LoVo (cell line): Measurements from ENCODE around the gene SEMA5B.
A peak's percentile ranks its signal among the peaks of the same experiment; 100 is the strongest.

ENCODE experiments used
- DNase-seq: peaks from one replicate; pipeline ENCODE4 v3.0.0-alpha.2; 2016; ENCODE audit warnings: low spot score

Gene SEMA5B

DNA sequence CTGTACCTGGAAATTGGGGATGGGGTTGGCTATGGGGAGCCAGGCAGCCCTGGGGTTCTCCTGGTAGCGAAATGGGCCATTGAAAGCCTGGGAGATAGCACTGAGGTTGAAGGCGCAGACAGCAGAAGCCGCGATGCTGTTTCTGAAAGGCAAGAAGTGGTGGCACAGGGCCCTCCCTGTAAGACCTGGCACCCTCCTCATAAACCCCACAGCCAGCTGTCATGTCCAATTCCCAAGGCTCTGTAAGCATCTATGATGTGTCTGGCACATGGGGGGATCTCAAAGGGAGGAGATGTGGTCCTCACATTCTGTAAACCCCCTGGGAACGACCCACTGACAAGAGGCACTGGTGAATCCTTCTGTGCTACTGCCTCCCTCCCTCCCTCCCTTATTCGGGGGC is 104.0 kb downstream of the SEMA5B start:
- no peak for DNase-seq

DNA sequence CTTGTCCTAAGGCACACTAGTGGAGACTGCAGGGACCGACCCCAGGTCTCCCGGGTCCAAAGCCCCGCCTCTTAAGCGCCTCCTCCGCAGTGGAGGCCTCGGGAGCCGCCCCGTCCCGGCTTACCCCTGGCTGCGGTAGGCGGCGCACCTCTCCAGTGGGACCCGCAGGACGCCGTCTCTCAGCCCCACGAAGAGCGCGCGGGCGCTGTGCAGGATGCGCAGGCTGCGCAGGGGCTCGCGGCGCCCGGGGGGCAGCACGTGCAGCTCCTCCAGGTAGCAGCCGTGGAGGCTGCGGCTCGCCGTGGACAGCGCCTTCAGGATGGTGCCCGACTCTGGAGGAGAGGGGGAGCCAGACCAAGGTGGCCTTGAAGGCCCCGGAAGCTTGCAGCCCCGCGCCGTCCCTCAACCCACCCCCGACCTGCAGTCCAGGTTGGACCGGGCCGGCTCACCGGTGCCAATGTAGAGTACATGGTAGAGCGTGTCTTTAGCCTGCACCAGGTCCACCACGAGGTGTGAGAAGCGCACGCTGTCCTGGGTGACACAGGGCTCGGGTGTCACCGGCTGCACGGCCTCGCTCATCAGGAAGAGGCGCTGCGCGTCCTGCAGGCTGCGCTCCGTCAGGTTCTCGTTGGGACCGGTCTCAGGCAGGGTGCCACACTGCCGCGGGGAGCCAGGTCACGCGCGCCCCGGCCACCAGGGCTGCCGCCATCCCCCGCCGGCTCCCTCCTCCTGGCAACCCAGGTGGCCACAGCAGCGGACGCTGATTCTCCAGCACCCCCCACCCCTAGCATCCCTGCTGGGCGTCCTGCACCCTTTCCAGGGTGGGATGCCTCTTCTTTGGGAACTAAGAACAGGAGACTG is 105.5 kb downstream of the SEMA5B start:
- no peak for DNase-seq

DNA sequence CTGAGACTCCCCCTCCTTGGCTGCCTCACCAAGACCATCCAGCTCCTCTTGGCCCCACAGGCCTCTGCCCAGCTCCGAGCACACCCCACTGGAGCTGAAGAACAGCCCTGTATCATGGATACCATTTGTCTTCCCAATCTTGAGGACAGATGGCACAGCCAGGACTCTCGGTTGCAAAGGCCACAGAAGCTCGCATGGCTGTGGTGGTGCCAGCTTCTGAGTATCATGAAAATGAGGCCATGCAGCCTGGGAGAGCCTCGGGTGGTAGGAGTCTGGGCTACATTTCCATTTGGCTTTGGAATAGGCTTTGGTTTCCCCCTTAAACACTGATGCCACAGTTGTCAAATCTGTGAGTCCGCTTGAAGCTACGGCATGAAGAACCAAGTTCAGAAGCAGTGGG is 106.6 kb downstream of the SEMA5B start:
- no peak for DNase-seq

DNA sequence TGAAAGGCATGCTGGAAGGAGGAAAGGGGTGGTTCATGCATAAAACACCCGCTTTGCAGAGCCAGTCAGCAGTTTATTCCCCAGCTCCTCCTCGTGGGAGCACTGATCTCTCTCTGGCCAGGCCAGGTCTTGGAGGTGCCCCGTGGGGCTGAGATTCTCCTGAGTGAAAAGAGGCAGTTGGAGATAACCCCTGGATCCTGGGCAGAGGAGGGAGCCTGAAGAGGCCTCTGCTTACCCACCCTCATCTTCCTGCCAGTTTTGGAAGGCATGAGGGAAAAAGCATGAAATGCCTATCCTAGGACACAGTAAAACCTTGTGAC is 108.3 kb downstream of the SEMA5B start:
- no peak for DNase-seq

DNA sequence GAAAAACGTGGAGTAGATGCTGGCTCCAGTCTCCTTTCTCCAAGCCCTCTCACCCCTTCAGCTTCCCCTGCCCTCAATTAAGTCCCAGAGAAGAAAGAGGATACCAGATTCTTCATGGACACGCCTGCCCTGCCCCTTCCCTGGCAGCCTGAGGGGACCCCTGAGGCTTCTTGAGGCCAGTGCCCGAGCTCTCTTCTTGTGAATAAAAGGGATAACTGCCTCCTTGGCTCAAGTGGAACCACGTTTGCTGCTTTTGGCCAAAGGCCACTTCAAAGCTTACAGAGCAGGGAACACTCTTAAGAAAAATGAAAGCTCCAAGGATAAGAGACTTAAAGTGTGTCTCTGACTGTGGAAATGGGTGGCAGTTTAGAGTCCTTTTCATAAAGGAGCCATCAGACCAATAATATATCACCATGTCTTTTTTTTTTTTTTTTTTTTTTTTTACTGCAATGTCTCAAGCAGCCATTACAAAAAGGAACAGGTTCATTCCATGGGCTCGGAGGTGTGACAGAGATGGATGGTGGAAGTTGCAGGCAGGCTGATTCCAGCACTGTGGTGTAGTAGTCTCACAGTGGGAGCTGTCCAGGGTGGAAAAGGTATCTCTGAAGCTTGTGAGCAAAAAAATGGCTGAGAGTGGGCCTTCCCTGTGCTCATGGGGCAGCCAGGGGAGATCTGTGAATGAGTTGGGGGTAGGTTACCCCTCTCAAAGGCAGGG is 108.8 kb downstream of the SEMA5B start:
- DNase-seq: no peak

DNA sequence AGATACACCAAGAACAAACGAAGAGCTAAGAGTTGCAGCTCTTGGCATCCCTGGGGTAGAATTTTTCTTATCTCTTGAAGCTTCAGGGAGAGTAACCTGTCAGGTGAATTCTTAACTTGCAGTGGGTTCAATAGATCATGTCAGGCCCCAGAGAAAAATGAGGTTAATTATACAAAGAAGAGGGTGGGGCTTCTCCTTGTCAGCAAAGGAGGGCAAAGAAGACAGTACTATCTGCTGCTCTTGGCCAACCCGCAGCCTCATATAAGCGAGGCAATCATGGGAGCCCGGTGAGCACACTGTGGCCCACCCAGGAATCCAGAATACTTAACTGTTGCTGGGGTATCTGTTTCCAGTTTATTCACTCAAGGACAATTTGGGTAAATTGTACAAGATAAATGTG is 110.2 kb downstream of the SEMA5B start:
- no peak for DNase-seq

DNA sequence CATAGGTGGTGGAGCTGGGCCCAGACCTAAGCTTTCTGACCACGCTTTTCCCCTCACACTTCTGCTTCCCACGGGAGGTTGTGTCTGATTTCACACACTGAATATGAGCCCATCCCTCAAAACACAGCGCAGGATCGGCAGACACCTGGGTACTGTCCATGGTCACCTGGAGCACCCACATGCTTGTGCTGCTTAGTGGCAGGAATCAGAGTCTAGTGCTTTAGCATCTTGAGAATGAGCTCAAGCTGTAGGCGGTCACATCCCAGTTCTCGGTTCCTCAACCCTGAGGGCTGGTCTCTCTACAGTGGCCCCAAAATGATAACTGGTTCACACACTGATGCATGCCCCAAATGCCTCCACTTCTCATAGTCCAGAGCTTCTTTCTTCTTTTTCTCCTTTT is 111.0 kb downstream of the SEMA5B start:
- no peak for DNase-seq

DNA sequence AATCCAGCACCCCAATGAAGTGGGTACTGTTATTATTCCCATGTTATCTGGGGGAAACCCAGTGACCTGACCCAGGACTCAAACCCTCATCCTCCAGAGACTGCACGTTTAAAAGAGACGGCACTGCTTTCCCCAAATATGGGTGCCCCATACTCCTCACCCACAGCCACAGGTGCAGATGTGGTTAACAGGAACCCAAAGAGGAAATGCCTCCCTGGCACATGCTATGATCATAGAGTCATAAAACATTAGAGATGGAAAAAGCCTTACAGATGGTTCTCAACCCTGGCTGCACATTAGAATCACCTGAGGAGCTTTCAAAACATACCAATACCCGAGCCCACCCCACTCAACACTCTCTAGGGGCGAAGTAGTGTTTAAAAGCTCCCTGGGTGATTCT is 111.5 kb downstream of the SEMA5B start:
- DNase-seq: no peak

DNA sequence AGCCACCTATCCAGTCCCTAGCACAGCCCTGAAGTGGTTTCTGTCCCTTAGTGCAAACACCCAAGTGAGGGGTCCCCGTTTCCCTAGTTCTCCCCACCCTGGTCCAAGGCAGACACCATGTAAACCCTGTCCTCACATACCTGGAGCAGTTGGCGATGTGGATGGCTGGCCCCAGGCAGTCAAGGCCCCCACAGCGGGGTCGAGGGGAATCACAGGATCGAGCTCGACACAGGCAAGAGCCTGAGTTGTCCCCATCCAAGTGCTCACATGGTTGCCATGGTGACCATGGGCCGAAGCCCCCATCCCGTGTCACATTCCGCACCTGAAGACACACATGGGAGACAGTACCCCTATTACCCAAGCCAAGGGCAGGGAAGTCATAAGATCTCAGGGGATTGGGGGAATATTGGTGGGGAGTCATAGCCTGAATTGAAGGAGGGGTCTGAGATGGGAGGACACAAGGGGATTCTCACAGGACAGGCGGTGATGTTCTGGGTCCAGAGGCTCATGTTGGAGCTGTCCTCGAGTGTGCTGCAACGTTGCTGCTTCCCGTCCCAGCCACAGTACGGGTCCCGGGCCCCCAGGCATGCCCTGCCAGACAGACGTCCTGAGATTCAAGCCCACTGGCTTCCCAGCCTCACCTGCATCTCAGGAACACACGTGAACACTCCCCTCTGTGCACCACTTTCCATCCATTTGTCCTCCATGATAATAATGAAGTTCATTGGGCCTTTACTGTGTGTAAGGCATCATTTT is 112.1 kb downstream of the SEMA5B start:
- DNase-seq: no peak

DNA sequence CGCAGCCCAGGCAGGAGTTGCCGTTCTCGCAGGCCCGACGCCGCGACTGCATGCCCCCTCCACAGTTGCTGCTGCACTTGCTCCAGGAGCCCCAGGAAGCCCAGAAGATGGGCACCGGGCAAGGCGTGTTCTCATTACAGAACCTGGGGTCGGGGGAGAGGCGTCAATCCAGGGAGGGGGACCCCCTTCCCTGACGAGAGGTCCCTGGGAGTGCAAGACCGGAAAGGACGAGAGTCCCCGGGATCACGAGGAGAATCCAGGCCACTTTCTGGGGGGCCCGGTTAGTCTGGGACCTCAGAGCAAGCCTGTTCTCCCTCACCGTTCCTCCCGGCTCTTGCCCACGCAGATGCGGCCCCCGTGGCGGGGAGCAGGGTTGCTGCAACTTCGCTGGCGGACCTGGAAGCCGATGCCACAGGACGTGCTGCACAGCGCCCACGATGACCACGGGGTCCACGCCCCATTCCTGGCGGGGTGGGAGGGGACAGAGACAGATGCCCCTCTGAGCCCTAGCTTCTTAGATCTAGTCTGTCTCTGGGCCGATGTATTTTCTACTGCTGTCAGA is 113.9 kb downstream of the SEMA5B start:
- no peak for DNase-seq

DNA sequence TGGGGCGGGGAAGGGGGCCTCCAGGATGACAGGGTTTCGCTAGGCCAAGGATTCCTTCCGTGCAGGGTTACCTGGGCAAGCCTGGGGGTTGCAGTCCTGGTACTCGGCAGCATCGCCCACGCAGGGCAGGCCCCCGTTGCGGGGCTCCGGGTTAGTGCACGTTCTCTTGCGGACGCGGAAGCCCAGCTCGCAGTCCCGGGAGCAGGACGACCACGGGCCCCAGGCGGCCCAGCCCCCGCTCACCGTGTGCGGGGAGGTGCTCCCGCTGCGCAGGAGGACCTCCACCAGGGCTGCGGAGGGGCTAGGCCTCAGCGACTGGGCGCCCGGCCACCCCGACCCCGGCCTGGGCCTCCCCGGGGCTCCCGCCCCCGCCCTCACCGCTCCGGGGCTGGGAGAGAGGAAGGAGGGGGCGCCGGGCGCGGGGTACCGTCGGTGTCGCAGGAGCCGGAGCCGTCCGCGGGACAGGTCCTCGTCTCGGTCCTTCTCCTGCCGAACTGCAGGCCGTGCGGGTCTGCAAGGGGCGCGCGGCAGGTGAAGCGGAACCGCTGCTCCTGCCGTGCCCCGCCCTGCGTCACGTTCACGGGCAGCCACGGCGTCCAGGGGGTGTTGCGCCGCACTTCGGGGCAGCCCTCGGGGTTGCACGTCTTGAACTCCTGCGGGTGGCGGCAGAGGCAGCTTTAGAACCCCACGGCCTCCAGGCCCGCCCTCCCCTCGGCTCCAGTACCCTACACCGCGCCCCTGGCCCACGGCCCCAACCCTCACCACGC is 114.6 kb downstream of the SEMA5B start:
- DNase-seq: no peak

DNA sequence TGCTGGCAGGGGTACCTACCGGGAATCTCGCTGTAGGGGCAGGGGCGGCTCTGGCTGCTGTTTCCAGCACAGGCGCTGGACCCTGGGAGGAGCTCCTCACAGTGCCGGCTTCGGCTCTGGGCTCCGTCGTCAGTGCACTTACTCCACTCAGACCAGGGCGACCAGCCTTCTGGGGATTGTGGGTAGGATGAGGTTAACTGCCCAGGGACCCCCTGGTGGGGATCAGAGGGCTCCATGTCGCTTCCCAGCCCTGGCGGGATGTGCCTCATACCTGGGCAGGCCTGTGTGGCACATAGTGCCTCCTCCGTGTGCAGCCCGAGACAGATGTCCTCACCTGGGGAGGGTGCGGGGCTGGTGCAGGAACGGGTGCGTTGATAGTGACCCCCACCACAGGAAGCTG is 115.7 kb downstream of the SEMA5B start:
- DNase-seq: no peak

DNA sequence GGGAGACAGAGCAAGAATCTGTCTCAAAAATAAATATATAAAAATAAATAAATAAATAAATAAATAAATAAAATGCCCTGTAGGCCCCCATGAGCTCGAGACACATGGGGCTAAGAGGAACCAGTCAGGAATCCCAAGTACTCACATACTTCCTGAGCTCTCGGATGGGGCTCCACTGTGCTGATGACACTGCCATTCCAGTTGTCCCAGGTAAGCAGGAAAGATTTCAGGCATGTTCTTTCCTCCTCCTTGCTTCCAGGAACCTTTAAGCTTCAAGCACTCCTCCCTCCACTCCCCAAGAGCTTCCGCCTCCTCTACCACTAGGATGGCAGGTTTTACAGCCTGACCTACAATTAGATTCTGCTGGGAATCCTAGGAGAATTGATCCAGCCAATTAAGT is 119.3 kb downstream of the SEMA5B start:
- DNase-seq: no peak

DNA sequence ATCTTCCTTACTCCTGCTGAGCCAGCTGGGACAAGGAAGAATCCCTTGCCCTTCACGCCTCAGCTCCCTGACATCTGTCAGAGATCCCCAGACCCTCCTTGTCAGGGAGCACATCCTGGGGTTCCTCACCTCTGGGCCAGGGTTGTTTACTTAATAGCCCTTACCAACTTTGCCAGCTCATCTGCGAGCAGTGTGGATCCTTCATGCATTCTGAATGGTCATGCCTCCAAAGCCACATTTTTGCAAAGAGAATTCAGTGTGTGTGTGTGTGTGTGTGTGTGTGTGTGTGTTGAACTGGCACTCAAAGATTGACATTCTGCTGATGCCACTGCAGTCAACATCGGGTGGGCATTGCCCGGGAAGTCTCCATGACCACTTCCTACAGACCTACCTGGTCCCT is 120.1 kb downstream of the SEMA5B start:
- no peak for DNase-seq

DNA sequence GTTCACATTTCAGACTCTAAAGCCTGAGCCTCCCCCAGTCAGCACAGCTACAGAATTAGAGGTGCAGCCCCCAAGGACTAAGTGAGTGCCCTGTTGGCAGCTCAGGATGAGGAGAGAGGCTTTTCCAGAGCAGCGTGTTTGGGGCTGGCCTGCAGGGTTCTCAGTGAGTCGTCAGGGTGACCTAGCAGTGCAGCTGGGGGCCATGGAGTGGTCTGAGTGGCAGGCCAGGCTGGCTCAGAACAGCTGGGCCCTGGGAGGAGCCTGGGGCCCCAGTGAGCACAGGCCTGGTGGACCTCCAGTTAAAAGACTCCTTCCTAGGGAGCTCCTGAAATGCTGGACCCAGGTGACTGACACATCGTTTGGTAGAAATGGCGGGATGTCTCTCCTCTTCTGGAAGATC is 124.4 kb downstream of the SEMA5B start:
- no peak for DNase-seq

DNA sequence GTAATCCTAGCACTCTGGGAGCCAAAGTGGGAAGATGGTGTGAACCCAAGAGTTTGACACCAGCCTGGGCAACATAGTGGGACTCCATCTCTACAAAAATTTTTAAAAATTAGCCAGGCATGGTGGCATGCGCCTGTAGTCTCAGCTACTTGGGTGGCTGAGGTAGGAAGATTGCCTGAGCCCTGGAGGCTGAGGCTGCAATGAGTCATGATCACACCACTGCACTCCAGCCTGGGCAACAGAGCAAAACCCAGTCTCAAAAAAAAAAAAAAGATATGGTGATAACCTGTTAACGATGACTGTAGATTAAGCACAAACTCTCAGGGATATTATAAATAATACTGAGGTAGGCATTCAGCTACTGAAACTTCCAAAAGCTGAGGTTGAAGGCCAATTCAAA is 125.2 kb downstream of the SEMA5B start:
- no peak for DNase-seq

DNA sequence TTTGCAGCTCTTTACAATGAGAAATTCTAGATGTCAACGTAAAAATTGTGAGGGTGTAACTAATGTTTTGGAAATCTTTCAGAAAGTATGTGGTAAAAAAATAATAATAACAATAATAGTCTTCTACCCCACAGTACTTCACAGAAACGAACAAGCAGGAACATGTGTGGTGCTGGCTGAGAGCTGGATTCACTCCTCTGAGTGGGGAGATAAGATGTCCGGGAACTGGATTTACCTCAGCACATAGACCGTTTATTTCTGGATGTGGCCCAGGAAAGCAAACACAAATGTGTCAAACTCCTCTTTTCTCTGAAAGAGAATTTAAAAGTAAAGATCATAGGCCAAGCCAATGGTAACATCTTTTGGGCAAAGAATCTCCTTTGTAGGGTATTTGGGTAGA is 129.3 kb downstream of the SEMA5B start:
- DNase-seq: no peak

DNA sequence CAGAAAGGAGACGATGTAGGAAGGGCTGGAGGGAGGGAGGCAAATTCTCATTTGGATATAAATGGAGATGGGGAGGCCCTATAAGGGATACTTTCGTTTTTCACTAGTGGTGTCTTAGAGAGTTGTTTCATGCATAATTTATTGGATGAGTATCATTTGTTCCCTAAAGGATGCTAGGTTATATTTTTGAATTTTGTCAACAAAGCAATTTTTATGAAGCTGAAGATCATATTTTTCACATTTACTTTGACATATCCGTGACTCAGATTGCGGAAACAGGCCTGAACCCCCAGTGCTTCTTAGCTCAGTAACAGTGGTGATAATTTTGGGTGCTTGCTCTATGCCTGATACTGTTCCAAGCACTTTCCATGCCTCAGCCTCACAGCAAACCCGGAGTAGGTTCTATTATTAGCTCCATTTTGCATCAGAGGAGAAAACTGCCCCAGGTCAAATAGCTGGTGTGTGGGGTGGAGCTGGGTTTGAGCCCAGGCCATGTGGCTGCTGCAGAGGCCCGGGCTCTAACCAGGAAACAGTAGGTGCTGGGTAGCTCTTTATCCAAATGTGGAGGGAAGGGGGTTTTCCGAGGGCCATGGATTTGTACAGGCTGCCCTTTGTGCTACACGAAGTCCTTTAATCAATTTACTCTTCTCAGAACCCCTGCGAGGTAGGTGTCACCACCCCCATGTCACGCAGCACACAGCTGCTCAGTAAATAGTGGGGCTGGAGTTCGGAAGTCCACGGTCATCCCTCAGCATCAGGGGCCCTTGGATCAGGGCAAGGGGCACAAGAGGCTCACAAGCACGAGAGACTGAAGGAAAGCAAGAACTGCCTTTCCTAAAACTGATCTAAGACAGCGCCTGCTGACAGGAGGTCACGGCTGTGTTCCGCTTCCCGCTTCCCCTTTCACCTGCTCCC is 133.6 kb downstream of the SEMA5B start:
- DNase-seq: peak; percentile 21

DNA sequence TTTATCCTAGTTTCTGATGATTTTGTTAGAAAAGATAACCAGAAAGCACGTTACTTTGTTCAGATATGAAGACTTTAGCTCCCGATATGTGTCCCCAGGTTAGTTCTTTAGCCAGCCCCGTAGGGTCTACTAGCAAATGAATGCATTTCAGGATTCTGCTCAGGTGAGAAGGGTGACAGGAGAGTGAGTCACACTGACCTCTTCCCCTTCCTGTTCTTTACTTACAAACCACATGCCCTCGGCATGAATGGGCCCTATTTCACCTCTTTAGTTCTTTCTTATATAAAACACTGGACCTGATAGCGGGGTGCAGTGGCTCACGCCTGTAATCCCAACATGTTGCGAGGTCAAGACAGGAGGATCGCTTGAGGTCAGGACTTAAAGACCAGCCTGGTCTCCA is 134.3 kb downstream of the SEMA5B start:
- peak; percentile 62 for DNase-seq

DNA sequence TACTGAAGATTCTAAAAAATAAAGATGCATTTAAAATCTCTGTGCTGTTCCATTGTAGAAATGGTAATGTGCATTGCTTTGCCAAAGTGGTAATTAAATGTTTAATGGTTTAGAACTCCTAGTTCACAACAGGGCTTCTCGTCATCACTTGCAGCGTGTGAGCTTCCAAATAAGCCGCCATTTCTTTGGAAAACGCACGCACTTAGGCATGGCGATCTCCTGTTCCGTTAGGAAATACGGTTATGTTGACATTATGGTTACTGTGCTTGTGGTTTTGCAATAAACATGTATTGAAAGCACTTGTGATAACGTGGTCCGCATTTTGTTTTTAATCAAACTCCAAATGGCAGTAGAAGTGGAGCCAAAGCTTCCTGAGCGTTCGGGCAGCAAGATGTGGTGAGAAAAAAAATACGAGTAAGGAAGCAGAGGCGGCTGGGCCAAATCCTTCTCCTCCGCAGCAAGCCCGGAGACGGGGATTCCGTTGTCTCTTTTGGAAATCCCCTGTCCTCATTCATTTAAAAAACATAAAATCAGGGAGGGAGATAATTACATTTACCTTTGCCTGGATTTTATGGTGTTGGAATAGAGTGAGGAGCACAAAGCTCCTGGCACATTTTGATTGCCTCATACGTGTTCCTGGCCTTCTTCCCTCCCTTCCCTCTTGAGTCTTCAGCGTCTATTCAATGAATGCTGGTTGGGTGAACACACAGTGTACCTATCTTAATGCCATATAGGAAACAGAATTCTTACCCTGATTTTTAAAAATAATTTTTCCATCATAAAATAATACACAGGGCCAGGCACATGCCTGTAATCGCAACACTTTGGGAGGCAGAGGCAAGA is 135.2 kb downstream of the SEMA5B start:
- DNase-seq: no peak
